22Rv1 (cell line): ENCODE results near the gene PRCP.
"Not testable (repeated sequence)": the region's sequence is repeated elsewhere in the genome, so short reads cannot be mapped to it uniquely, and the experiment has no call there.

Source experiments
- H3K27ac ChIP-seq: fragments of 450-650 bp; 2 replicates; pipeline ENCODE4 v1.5.1; 2017
- ZFX ChIP-seq: fragments of 450-650 bp; IDR thresholded peaks from 2 replicates; pipeline ENCODE4 v1.6.1; 2017; ENCODE audit warnings: antibody characterized with exemption, borderline replicate concordance
- TF ChIP-seq, protein P1 (sequence below): fragments of 450-650 bp; IDR thresholded peaks from 2 replicates; pipeline ENCODE4 v1.5.1; 2017; ENCODE audit warnings: mild to moderate bottlenecking

PRCP gene

DNA sequence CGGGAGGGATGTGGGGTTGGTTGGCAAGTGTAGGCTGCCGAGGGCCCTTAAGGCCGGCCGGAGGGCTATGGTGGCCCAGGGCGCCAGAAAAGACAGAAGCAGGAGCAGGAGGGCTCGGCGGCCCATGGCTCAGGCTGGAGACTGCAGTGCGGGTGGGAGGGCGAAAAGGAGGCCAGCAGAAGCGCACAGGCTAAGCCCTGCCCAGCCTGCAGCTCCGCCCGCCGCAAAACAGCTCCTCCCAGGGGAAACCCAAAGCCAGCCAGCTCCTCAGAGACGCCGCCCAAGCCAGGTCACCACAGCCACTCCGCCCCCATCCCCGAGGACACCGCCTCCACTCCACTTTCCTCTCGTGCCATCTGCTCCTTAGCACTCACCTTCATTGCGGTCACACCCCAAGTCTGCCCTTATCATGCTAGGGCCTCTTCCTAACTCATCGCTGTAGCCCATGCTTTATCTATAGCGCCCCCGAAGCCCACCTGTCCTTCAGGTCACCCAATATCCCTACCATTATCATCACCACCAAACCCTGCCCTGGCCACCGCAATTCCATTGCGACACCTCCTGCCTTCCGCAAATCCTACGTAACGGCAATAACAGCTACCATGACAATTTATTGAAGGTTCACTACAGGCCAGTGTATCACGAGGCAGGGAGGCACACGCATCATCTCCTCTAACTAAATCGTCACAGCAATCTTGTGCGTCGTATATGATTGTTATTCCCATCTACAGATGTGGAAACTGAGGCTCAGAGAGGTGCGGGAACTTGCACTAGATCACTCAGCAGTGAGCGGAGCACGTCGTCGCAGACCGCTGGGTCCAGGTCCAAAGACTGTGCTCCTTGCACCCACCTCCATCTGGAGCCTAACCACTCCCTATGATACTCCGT is at the start of gene PRCP:
Gene PRCP (minus strand): TSS at position 154 of the 888 bp plus-strand sequence. CDS start 28 bp downstream, at position 126.
- TF ChIP-seq, protein P1, sequence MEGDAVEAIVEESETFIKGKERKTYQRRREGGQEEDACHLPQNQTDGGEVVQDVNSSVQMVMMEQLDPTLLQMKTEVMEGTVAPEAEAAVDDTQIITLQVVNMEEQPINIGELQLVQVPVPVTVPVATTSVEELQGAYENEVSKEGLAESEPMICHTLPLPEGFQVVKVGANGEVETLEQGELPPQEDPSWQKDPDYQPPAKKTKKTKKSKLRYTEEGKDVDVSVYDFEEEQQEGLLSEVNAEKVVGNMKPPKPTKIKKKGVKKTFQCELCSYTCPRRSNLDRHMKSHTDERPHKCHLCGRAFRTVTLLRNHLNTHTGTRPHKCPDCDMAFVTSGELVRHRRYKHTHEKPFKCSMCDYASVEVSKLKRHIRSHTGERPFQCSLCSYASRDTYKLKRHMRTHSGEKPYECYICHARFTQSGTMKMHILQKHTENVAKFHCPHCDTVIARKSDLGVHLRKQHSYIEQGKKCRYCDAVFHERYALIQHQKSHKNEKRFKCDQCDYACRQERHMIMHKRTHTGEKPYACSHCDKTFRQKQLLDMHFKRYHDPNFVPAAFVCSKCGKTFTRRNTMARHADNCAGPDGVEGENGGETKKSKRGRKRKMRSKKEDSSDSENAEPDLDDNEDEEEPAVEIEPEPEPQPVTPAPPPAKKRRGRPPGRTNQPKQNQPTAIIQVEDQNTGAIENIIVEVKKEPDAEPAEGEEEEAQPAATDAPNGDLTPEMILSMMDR = 0 out of 2 replicates have a peak, but pooled peaks have one; percentile 7
- no peak for TF ChIP-seq ZFX
- H3K27ac ChIP-seq = peak within 1 kb of the TSS; percentile 80

- H3K27ac ChIP-seq = no peak overlapping the region
- TF ChIP-seq, protein P1 = no peak
- TF ChIP-seq ZFX = no peak
Observed at GRCh38 chr11:82949352-82949751, 49.1 kb upstream of the PRCP start.

- TF ChIP-seq ZFX = no peak
- TF ChIP-seq, protein P1 = no peak
- no peak overlapping the region for H3K27ac ChIP-seq
Observed at GRCh38 chr11:82945682-82946081, 45.5 kb upstream of the PRCP start.

- not testable (repeated sequence) for H3K27ac ChIP-seq
Observed at GRCh38 chr11:82945041-82945440, 44.8 kb upstream of the PRCP start.

DNA sequence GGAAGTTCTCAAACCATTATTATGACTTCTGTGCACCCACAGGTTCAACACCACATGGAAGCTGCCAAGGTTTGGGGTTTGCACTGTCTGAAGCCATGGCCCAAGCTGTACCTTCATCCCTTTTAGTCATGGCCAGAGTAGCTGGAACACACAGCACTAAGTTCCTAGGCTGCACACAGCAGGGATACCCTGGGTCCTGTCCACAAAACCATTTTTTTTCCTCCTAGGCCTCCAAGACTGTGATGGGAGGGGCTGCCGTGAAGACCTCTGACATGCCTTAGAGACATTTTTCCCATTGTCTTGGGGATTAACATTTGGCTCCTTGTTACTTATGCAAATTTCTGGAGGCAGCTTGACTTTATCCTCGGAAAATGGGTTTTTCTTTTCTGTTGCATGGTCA is 44.0 kb upstream of the PRCP start:
- H3K27ac ChIP-seq = no peak overlapping the region
- TF ChIP-seq ZFX = no peak
- TF ChIP-seq, protein P1 = no peak

DNA sequence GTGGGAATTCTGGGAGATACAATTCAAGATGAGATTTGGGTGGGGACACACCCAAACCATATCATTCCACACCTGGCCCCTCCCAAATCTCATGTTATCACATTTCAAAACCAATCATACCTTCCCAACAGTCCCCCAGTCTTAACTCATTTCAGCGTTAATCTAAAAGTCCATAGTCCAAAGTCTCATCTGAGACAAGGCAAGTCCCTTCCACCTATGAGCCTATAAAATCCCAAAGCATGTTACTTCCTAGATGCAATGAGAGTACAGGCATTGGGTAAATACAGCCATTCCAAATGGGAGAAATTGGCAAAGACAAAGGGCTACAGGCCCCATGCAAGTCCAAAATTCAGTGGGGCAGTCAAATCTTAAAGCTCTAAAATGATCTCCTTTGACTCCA is 43.2 kb upstream of the PRCP start:
- not testable (repeated sequence) for H3K27ac ChIP-seq

GRCh38 chr11:82942376-82942775 is 42.1 kb upstream of the PRCP start:
- no peak overlapping the region for H3K27ac ChIP-seq
- no peak for TF ChIP-seq ZFX
- TF ChIP-seq, protein P1 = no peak

GRCh38 chr11:82939456-82939855 is 39.2 kb upstream of the PRCP start:
- TF ChIP-seq, protein P1 = no peak
- TF ChIP-seq ZFX = no peak

More at GRCh38 chr11:82939456-82939855, 39.2 kb upstream of the PRCP start:
- no peak overlapping the region for H3K27ac ChIP-seq
